Activated CD8-positive, alpha-beta memory T cell treated with anti-CD3 and anti-CD28 coated beads for 48 hours (primary cell): Measurements from ENCODE around the gene GAL3ST1.
A peak's percentile ranks its signal among the peaks of the same experiment; 100 is the strongest.
"Not testable (repeated sequence)": the region's sequence is repeated elsewhere in the genome, so short reads cannot be mapped to it uniquely, and the experiment has no call there.

Source experiments
- DNase-seq, 3 experiments: peaks; one replicate each; pipeline ENCODE4 v3.0.0-alpha.2; 2020; ENCODE audit warnings: low read depth in 2 of 3, low spot score in 2 of 3

GAL3ST1 gene

DNA sequence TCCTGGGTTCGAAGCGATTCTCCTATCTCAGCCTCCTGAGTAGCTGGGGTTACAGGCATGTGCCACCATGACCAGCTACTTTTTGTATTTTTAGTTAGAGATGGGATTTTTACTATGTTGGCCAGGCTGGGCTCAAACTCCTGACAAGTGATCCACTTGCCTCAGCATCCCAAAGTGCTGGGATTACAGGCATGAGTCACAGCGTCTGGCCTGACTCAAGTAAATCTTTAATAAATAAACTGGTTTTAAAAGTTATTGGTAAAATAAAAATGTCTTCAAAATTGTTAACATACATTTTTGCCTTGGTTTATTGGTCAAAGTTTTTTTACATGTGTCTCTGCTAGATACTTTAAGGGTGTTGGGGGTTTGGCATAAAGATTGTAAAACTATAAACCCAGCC is 24.5 kb upstream of the GAL3ST1 start:
- DNase-seq = no peak

DNA sequence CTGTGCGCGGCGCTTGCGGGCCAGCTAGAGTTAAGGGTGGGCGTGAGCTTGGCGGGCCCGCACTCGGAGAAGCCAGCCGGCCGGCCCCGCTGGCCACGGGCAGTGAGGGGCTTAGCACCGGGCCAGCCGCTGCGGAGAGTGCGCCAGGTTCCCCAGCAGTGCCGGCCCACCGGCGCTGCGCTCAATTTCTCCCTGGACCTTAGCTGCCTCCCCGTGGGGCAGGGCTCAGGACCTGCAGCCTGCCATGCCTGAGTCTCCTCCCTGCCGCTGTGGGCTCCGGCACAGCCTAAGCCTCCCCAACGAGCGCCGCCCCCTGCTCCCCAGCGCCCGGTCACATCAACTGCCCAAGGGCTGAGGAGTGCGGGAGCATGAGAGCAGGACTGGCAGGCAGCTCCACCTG is 22.4 kb upstream of the GAL3ST1 start:
- no peak for DNase-seq

DNA sequence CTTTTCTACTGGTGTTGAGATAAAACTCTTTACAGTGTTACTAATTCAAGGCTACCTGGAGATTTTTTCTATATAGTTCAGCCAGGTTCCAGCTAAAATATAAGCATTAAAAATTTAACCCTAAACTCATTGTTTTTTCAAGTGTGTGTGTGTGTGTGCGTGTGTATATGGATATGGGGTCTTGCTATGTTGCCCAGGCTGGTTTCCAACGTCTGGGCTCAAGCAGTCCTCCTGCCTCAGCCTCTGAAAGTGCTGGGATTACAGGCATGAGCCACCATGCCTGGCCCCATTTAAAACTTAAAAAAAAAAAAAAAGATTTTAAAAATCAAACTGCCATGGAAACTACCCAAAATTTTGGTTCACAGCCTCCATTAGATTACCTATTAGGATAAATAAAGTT is 21.7 kb upstream of the GAL3ST1 start:
- DNase-seq = no peak

DNA sequence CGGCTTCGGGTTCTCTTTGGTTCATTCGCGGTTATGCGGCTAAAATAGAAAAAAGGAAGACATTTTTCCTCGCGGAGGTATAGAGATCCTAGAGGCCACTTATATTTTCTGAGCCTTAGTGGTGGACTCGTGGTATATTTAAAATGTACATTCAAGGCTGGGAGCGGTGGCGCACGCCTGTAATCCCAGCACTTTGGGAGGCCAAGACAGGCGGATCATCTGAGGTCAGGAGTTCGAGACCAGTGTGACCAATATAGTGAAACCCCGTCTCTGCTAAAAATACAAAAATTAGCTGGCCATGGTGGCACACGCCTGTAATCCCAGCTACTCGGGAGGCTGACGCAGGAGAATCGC is 17.9 kb upstream of the GAL3ST1 start:
- DNase-seq = not testable (repeated sequence)

DNA sequence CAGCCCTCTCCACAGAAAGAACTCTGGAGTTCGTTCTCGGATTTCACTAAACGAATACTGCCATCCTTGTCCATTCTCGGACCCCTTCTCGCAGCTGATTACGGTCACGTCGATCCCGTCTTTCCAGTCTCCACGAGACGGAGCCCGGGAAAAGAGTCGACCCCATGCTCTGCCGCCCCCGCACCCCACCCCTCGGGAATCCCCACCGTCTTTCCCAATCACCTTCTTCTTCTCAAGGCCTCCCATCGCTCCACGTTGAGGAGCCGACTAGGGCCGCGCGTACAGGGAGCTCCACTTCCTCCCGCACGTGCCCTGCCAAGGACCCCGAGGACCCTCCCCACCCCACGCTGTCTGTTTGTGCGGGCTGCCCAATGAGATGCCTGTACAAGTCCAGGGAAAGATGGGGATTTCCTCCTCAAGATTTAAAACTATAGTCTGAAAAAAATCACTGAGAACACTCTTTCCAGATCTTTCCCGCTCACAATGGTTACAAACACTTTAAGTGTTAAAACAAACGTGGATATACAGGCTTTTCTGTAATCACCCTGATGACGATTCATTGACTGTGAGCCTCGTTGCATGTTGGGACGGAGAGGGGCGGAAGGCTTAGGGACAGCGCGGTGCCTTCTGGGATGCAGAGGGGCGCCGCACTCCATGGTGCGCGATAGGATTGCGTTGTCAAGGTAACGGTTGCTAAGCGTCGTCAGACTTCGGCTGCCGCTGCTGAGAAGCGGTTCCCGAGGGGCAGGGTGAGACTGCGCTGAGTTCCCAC is 17.3 kb upstream of the GAL3ST1 start, which contains the start of gene PES1:
PES1 (minus strand) TSS at position 323 of the 772 bp plus-strand sequence; CDS start at position 246, 77 bp downstream.
- DNase-seq = peak; percentile 64 to 84 (median 80)

DNA sequence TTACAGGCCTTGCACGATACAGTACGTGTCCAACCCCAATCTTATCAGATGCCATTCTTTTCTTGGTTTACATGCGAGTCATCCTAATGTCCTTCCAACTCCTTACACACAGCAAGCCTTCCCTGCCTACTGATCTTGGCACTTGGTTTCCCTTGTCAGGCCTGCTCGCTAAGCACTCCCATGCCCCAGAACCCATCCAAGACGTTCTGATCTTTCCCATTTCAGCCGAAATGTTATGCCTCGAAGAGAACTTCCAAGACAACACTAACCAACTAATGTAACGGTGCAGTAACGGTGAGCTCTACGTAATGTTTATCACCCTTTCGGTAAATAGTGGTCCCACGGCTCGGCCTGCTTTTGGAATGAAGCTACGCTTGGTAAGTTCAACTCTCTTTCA is 16.7 kb upstream of the GAL3ST1 start:
- DNase-seq = no peak

DNA sequence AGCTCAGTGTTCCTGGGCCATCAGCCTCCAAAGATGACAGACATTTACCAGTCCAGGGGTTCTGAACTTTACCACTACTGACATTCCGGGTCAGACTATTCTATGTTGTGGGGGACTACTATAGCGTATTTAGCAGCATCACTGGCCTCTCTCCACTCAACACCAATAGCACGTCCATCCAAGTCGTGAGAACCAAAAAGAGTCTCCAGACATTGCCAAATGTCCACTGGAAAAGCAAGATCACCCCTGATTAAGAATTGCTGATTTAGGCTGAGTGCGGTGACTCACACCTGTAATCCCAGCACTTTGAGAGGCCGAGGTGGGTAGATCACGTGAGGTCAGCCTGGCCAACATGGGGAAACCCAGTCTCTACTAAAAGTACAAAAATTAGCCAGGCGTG is 11.9 kb upstream of the GAL3ST1 start:
- no peak for DNase-seq

DNA sequence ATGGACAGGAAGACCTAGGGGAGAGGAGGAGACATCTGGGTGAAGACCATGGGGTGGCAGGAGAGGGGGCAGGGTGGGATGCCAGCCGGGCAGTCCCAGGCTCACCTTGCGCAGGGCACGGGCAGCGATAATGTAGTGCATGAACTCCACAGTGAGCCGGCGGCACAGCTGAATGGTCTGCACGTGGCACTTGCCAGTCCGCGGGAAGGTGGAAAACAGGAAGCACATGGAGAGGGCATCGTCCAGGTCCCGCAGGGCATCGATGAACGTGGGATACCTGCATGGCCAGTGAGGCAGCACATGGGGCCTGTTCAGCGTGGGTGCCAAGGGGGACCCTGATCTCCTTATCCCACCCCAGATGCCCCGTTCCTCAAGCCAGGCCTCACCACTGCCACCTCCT is 10.0 kb upstream of the GAL3ST1 start:
- no peak for DNase-seq

DNA sequence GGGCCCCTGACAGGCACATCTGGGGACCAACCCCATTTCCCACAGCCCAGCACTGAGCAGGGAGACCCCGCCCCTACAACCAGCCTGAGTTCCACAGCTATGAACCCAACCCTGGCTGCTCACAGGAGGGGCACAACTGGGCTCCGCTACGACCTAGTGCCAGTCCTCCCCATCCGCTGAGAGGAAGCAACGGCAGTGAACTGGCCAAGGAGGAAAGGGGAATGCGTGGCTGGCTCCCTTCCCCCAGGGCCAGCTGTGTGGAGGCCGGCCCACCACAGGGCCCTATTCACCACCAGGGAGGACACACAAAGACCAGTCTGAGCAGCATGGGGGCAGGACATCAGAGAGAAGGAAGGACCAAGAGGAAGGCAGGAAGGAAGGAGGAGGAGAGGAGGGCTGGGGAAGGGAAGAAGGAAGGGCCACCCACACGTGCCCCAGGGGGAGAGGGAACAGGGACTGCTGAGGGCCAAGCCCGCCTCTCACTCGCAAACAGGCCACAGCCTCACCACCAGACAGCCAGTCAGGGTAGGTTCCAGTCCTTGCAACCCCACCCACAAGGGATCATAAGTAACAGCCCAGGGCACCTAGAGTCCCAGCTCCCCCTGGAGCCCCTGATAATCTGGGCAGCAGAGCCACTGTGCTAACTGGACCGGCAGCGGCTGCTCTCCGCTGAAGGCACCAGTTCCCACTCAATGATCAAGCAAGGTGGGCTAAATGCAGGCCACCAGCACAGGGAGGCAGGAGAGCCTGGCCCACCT is 8.5 kb upstream of the GAL3ST1 start:
- no peak for DNase-seq

DNA sequence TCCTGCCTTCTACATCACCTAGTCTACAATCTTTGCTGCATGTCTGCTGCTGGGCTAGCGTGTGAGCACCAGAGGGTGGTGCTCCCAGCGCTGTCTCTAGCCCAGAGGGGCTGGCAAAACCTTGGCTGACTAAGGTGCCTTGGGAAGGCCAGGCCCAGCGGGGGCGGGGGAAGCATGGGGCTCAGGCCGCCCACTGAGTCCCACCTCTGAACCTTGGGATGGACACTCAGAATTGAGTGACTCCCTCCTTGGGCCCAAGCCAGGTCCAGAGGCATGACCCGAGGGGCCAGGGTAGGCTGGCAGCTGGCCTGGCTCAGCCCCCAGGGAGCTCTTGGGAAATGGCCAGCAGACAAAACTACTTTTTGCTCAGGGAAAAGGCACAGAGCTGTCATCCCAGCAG is 7.6 kb upstream of the GAL3ST1 start:
- no peak for DNase-seq

DNA sequence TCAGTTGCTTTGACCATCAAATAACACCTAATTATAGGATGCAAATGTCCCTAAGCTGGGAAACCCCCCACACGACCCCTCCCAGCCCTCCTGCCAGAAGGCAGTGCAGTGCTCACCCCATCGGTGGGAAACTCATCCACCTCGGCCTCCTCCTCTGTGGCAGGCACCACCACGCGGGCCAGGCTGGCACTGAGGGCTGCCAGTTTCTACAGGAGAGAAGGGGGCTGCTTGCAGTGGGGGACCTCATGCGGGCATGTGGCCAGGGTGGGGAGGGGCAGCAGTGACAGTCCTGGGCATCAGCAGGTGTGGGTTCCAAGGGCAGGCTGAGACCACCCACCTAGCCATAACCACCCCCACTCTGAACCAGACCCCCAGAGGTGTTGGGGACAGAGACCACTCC is 6.4 kb upstream of the GAL3ST1 start:
- no peak for DNase-seq

DNA sequence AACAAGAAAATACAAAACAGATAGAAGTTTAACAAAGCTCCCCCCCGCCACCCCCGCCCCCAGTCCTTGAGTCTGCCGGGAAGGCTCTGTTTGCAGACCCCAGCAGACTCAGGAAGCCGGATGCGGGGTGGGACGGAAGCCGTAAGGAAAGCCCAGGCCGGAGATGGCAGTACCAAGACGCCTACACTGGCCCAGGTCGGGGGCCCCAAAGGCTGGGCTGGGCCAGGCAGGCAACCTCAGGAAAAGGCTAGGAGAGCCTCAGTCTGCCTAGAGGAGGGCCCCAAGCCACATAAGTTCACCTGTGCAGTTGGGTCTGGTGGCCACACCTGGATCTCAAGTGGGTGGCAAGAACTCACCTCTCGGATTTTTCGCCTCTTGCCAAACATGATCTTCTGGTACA is 4.0 kb upstream of the GAL3ST1 start:
- DNase-seq = no peak

DNA sequence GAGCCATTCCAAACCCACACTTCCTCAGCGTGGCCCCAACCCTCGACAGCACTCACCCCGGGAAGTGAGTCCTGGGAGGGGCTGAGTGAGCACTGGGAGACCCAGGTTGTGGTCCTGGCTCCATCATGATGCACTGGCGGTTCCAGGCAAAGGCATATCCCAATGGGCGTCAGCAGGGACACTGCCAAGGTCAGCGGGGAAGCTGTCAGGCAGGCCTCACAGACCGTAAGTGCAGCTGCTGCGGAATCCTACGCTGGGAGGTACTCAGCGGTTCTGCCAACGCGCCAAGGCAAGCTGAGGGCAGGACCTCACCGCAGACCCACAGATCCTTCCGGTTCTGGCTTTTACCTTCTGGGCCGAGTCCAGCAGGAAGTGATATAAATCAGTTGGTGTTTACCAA is 1.4 kb upstream of the GAL3ST1 start:
- no peak for DNase-seq

DNA sequence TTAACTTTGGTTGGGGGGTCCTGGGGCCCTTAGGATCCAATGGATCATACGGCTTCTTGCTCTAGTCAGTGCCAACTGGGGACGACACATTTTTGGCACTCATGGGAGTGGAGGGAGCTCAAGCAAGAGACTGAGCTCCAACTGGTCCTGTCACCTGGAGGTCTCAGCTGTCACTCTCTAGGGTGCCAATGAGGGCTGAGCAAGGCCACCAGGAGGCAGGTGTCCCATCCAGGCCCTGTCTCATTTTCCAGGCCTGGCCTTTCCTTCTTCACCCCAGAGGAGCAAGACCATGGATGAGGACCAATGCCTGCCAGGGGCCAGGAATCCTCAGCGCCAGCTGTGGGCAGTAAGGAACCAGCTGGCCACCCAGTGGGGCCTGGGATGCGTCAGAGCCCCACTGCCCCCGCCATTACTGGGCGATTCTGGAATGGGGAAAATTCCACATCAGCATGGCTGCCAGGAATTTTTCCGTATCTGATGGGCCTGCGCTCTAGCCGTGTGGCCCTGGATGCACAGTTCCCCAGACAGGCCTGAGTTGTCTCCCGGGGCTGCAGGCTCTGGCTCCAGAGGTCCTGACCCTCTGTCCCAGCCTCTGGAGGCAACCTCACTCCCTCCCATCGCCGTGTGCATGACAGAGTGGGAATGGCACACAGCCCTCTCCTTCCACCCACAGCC is 669 bp upstream of the GAL3ST1 start:
- DNase-seq = no peak

DNA sequence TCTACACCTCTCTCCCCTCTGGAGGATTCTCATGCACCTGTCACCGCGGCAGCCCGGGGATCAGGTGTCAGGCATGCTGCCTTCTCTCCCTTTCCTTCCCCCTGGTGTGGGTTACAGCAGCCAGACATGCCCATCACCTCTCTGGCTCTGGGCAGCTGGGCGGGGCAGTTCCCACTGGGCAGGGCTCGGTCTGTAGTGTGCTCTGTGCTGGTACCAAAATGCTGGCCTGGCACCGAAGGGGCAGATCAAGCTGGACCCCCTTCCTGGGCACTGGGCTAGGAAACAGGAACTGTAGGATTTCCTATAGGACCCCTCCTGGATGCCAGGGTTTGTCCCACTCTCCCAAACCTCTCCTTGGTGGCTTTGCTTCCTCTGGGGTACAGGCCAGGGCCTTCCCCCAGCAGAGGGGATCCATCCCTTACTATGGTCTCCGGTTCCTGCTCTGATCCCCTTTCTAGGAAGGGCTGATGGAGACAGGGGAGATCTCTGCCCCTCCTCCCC is 821 bp downstream of the GAL3ST1 start:
- DNase-seq = no peak

DNA sequence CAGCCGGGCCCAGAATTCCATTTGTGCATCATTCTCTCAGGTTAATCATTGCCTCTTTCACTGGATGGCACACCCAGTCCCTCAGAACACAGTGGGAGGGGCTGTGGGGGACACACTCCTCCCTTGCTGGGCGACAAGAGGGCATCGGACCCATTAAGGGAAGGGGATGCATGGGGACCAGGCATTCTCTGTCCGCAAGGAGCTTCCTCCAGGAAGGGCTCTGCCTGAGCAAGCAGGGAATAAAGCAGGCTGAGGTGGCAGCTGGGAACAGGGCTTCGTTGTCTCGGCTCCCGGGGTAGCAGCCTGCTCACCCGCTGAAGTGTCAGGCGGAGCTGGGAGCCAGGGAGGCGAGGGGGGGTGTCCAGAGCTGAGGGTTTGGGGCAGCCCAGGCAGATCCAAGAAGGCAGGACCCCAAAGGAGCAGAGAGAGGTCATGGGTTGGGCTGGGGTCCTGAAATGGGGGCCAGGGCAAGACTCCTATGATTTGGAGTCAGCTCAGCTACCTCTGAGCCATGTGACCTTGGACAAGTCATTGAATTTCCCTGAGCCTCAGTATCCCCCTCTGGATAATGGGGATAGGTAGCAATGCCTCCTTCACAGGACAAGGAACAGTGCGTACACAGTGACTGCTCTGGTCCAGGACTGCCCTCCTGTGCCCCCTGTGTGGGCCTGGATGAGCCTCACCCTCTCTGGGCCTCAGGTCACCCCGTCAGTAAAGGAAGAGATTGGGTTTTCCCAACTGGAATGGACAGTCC is 1.4 kb downstream of the GAL3ST1 start:
- DNase-seq = no peak

DNA sequence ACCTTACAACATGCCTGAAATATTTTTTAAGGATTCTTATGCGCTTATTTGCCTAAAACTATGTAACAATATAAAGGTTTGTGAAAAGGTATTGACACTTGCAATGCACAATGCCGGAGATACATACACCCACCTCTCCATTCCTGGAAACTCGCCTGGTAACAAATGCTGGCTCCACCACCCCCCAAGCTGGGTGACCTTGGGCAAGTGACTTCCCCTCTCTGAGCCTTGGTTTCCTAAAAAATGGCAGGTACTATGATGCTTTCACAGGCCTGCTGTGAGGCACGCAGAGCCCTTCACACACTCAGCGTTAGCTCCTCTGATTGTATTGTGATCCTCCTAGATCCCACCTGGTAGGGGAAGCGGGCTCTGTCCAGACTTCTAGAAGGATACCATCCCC is 2.3 kb downstream of the GAL3ST1 start:
- DNase-seq = no peak

DNA sequence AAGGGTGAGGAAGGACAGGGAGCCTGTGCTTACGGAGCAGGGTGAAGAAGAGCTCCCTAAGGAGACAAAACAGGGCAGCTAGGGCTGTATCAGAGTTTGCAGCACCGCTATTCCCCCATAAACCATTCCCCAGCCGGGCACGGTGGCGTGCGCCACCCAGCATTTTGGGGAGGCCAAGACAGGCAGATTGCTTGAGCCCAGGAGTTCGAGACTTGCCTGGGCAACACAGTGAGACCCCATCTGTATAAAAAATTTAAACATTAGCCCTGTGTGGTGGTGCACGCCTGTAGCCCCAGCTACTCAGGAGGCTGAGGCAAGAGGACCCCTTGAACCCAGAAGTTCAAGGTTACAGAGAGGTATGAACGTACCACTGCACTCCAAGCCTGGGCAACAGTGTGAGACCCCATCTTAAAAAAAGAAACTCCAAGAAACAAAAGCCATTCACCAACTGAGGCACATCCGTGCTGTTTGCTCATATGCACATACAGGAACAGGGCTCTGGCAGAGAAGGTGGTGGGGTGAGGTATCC is 4.7 kb downstream of the GAL3ST1 start:
- no peak for DNase-seq

DNA sequence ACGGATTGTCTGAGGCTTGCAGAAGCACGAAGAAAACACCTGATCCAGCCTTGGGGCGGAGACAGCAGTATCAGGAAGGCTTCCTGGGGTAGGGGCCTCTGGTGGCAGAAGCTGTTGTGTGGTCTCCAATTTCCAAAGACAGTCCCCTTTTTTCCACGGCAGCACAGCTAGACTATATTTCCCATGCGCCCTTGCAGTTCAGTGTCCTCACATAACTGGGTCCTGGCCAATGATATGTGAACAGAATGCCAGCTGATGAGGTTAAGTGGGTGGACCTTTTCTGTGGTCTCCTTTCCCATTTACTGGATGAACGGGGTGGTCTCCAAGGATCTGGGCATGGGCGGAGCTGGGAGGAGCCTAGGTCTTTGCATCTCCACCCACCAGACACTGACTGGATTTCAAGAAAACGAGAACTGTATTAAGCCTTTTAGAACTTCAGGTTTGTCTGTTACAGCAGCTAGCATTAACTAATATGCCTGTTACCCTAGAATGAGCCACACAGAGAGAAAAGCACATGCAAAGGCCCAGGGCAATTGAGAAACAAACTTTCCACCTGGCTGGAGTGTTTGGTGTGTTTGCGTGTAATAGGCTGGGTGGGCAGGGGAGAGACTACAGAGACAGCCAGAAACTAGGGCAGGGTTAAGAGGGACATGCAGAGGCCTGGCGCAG is 6.2 kb downstream of the GAL3ST1 start:
- DNase-seq = no peak

DNA sequence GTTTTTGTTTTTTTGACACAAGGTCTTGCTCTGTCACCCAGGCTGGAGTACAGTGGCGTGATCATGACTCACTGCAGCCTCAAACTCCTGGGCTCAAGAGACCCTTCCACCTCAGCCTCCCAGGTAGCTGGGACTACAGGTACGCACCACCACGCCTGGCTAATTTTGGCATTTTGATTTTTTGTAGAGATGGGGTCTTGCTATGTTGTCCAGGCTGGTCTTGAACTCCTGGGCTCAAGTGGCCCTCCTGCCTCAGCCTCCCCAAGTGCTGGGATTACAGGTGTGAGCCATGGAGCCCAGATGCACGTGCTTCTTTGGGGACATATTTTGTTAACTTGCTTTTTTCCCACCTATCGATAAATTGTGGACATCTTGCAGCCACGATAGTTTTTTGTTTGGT is 7.2 kb downstream of the GAL3ST1 start:
- DNase-seq = not testable (repeated sequence)
